Dedifferentiated amniotic fluid mesenchymal stem cell (primary cell): ENCODE results near the gene RNPEP.
"Not testable (repeated sequence)": the region's sequence is repeated elsewhere in the genome, so short reads cannot be mapped to it uniquely, and the experiment has no call there.

ENCODE experiments used
- DNase-seq: peaks from one replicate; pipeline ENCODE4 v3.0.0-alpha.2; 2016; ENCODE audit errors: extremely low spot score

RNPEP gene

GRCh38 chr1:201958348-201958747 lies 24.1 kb upstream of the RNPEP start:
- DNase-seq, result no peak

GRCh38 chr1:201962382-201962781 lies 20.1 kb upstream of the RNPEP start:
- DNase-seq, result not testable (repeated sequence)

- DNase-seq, result peak; percentile 63
Measured at GRCh38 chr1:201964261-201964660, 18.2 kb upstream of the RNPEP start.

GRCh38 chr1:201966171-201966570 lies 16.3 kb upstream of the RNPEP start:
- no peak for DNase-seq

GRCh38 chr1:201968202-201968925 lies 14.1 kb upstream of the RNPEP start:
- no peak for DNase-seq

- no peak for DNase-seq
Measured at GRCh38 chr1:201970334-201971159, 11.9 kb upstream of the RNPEP start.

- DNase-seq, result peak; percentile 53
Measured at GRCh38 chr1:201982082-201982622, 296 bp upstream of the RNPEP start.

- no peak for DNase-seq
Measured at GRCh38 chr1:201983380-201983805, 945 bp downstream of the RNPEP start.

- no peak for DNase-seq
Measured at GRCh38 chr1:201984446-201984845, 2.0 kb downstream of the RNPEP start.

- no peak for DNase-seq
Measured at GRCh38 chr1:201985355-201985754, 2.9 kb downstream of the RNPEP start.

- DNase-seq, result no peak
Measured at GRCh38 chr1:201988601-201989000, 6.2 kb downstream of the RNPEP start.

- no peak for DNase-seq
Measured at GRCh38 chr1:201989354-201990128, 7.1 kb downstream of the RNPEP start.

GRCh38 chr1:201990427-201990826 lies 8.0 kb downstream of the RNPEP start:
- DNase-seq, result no peak

GRCh38 chr1:201999625-202000238 lies 17.3 kb downstream of the RNPEP start:
- DNase-seq, result peak; percentile 57

- DNase-seq, result no peak
Measured at GRCh38 chr1:202002507-202002906, 20.1 kb downstream of the RNPEP start.

- DNase-seq, result no peak
Measured at GRCh38 chr1:202004711-202005110, 22.3 kb downstream of the RNPEP start.

- no peak for DNase-seq
Measured at GRCh38 chr1:202005958-202006357, 23.5 kb downstream of the RNPEP start.

GRCh38 chr1:202007304-202007703 lies 24.9 kb downstream of the RNPEP start:
- no peak for DNase-seq

GRCh38 chr1:202007805-202008489 lies 25.5 kb downstream of the RNPEP start:
- peak; percentile 18 for DNase-seq

- DNase-seq, result peak; percentile 76
Measured at GRCh38 chr1:202009326-202010179, 27.1 kb downstream of the RNPEP start.
